PC-9 (cell line): ENCODE data around the gene ZNF780A. TPM values are rescaled to one million over a fixed set of nuclear protein-coding genes. Genes with fewer than 3 reads are reported as not detected.

Experiments used
- BruUV-seq: library from RNA; stranded (reverse); fragments of 400-500 nt; replicated peaks from 2 replicates; lab custom pipeline; 2021; lab: Mats Ljungman, UMichigan
- CTCF ChIA-PET: fragments of 300-600 bp; sonication (Branson Sonifier 250); formaldehyde crosslinking; loops from one replicate; lab custom pipeline; 2022; ENCODE audit warnings: antibody characterized with exemption; lab: Charles Lee
- POLR2A ChIA-PET: fragments of 300-600 bp; sonication (Branson Sonifier 250); formaldehyde crosslinking; loops from one replicate; lab custom pipeline; 2022; ENCODE audit warnings: antibody characterized with exemption; ENCODE audit not compliant: unreplicated experiment; lab: Charles Lee
- DNase-seq, 2 experiments: peaks; one replicate each; pipeline versions ENCODE4 v3.0.0 to v3.0.0-alpha.2; 2015 to 2022; ENCODE audit warnings: mixed read lengths in 1 of 2
- H2AFZ ChIP-seq: fragments of 200-600 bp; sonication (generic); 2 replicates; pipeline ENCODE4 v1.8.1; 2017; ENCODE audit warnings: antibody characterized with exemption
- H3F3A ChIP-seq: fragments of 200-600 bp; sonication (generic); 2 replicates; pipeline ENCODE4 v1.8.1; 2017; ENCODE audit warnings: antibody characterized with exemption, mild to moderate bottlenecking, low read depth; ENCODE audit not compliant: insufficient read depth
- H3K27ac ChIP-seq: fragments of 200-600 bp; sonication (generic); 2 replicates; pipeline ENCODE4 v1.6.1; 2016; ENCODE audit warnings: mixed run types
- H3K27me3 ChIP-seq: fragments of 200-600 bp; sonication (generic); 2 replicates; pipeline ENCODE4 v1.6.1; 2016; ENCODE audit warnings: low read depth, mixed run types; ENCODE audit not compliant: insufficient read depth
- H3K36me3 ChIP-seq: fragments of 200-600 bp; sonication (generic); 2 replicates; pipeline ENCODE4 v1.6.1; 2016; ENCODE audit warnings: low read depth, mixed run types
- H3K4me1 ChIP-seq: fragments of 200-600 bp; sonication (generic); replicated peaks from 2 replicates; pipeline ENCODE4 v1.6.1; 2016; ENCODE audit warnings: mixed run types; ENCODE audit not compliant: insufficient read depth
- H3K4me2 ChIP-seq: fragments of 200-600 bp; sonication (generic); 2 replicates; pipeline ENCODE4 v1.6.1; 2017; ENCODE audit warnings: mixed run types
- H3K4me3 ChIP-seq: fragments of 200-600 bp; sonication (generic); 2 replicates; pipeline ENCODE4 v1.6.1; 2016; ENCODE audit warnings: mixed run types
- H3K79me2 ChIP-seq: fragments of 200-600 bp; sonication (generic); 2 replicates; pipeline ENCODE4 v1.6.1; 2017; ENCODE audit warnings: low read depth, mixed run types
- H3K9me2 ChIP-seq: fragments of 200-600 bp; sonication (generic); 2 replicates; pipeline ENCODE4 v1.8.1; 2017; ENCODE audit warnings: mild to moderate bottlenecking; ENCODE audit not compliant: insufficient read depth
- H3K9me3 ChIP-seq: fragments of 200-600 bp; sonication (generic); 2 replicates; pipeline ENCODE4 v1.8.1; 2016; ENCODE audit warnings: low read depth; ENCODE audit not compliant: insufficient read depth
- H4K20me1 ChIP-seq: fragments of 200-600 bp; sonication (generic); 2 replicates; pipeline ENCODE4 v1.8.1; 2017; ENCODE audit not compliant: insufficient read depth
- EZH2 ChIP-seq: fragments of 200-600 bp; sonication (generic); IDR thresholded peaks from 2 replicates; pipeline ENCODE4 v1.8.0; 2017; ENCODE audit warnings: antibody characterized with exemption, low read depth
- intact Hi-C: fragments of 100-400 bp; cut with micrococcal nuclease; formaldehyde crosslinking; loops from one replicate; pipeline ENCODE4 v1.10.0; 2022; ENCODE audit not compliant: unreplicated experiment
- total RNA-seq: library from RNA; stranded (reverse); gene quantifications from 2 replicates; pipeline ENCODE4 v1.2.3, GENCODE V29; 2021
- TF ChIP-seq, protein P1 (sequence below): fragments of 200-600 bp; sonication (generic); conservative IDR thresholded peaks from 2 replicates; pipeline ENCODE4 v1.6.1; 2017; ENCODE audit warnings: mixed run types, antibody characterized with exemption, mild to moderate bottlenecking, moderate library complexity

ZNF780A gene
- total RNA-seq, 1 experiment from 2014 or later, result 15.5 TPM

DNA sequence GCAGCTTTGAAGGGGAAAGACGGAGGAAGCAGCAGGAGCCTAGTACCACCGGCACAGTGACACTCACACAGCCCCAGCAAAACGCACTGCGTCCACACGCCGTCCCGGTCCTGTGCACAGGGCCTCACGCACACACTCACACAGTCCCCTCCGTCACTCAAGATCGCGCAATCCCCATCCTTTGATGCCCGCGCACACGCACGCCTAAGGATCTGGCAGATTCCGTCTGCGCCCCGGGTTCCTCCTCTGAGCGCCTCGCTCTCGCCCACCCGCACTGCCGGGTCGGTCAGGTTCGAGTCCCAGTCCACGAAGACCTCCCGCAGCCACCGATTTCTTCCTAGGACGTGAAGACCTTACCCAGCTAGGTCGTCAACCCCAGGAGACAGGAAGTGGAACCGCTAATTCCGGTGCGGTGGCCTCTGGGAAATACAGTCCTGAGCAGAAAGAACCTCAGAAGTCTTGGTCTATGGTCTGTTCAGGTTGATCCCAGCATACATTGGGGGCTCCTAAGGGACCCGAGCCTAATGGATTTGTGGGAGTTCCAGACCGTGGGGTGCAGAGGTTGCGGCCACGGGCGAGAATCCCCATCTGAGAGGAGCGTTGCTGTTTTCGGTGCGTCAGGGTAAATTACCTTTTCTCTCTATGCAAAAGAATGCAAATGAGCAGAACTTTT, 34.8 kb downstream of the ZNF780A start, which contains the start of gene ZNF780B:
Gene ZNF780B (minus strand): TSS at position 400 of the 673 bp plus-strand sequence. CDS start 5,899 bp downstream, outside the sequence.
- Histone ChIP-seq H3K27me3 (no peaks in the 10 kb centered on the region), H3F3A (no peaks in the 10 kb centered on the region), H4K20me1 (no peaks in the 10 kb centered on the region), H3K4me2 (peak within 1 kb of the TSS; percentile 85), H3K36me3 (peaks cover 3% of the 10 kb centered on the region; the same call in 1 of the 2 replicates), H3K9me3 (peaks cover 34% of the 10 kb centered on the region), H3K4me3 (peak within 1 kb of the TSS; percentile 77), H2AFZ (peak within 1 kb of the TSS; percentile 96), H3K27ac (no peak within 1 kb of the TSS), H3K4me1 (no peaks in the 10 kb centered on the region; the same call in 1 of the 2 replicates), H3K79me2 (peaks cover 7% of the 10 kb centered on the region; the same call in 1 of the 2 replicates), H3K9me2 (no peaks in the 10 kb centered on the region)
- CTCF ChIA-PET, result no interaction called here
- TF ChIP-seq, protein P1, sequence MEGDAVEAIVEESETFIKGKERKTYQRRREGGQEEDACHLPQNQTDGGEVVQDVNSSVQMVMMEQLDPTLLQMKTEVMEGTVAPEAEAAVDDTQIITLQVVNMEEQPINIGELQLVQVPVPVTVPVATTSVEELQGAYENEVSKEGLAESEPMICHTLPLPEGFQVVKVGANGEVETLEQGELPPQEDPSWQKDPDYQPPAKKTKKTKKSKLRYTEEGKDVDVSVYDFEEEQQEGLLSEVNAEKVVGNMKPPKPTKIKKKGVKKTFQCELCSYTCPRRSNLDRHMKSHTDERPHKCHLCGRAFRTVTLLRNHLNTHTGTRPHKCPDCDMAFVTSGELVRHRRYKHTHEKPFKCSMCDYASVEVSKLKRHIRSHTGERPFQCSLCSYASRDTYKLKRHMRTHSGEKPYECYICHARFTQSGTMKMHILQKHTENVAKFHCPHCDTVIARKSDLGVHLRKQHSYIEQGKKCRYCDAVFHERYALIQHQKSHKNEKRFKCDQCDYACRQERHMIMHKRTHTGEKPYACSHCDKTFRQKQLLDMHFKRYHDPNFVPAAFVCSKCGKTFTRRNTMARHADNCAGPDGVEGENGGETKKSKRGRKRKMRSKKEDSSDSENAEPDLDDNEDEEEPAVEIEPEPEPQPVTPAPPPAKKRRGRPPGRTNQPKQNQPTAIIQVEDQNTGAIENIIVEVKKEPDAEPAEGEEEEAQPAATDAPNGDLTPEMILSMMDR, result no peak
- no peak for TF ChIP-seq EZH2
- intact Hi-C loops, result no loop called here
- BruUV-seq, result no TSS peak
- POLR2A ChIA-PET, result interaction anchor here (0.8 kb wide), 1 partner anchor 25 kb away, joined by 5 read pairs; no protein-coding TSS in a partner anchor
- peak in 1 of 2 experiments; percentile 39 for DNase-seq

DNA sequence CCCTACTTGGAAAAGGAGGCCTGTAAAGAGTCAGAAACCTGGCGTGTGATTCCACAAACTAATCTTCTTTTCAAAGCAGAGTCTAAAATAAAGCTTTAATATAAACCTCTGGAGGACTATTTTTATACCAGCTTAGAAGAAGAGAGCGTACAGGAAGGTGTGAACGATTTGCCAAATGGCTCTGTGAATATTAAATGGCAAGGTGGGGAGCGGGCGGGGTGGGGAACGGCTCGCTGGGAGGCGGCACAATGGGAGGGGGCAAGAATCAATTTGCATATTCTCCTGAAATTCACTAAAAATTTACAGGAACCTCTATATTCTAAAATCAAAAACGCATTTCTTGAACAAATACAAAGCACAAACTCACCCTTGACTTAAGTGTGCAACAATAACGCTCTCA, 35.7 kb downstream of the ZNF780A start:
- peaks cover 32% of the 10 kb centered on the region for H3K9me3 ChIP-seq

DNA sequence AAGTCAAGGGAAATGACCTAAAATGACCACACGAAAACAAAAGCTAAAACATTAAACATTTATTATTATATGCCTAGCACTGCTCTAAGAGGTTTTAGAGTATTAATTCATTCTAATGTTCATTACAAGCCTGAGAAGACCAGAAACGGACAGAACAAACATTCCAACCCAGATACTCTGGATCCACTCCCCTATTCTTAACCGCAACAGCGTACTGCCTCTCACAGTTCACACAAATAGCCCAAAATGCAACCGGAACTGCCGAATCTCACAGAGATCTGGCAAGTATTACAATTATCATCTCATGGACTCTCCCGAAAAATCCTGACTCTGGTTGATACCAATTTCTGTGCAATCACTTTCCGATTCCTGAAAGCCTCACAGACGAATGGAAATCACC, 36.1 kb downstream of the ZNF780A start:
- Histone ChIP-seq H3K4me3 (no peak overlapping the region; the same call in 1 of the 2 replicates), H3K27me3 (no peaks in the 10 kb centered on the region), H3F3A (no peaks in the 10 kb centered on the region), H3K4me2 (peak overlapping the region; percentile 85; the same call in 1 of the 2 replicates), H3K36me3 (peaks cover 3% of the 10 kb centered on the region; the same call in 1 of the 2 replicates), H4K20me1 (no peaks in the 10 kb centered on the region), H3K4me1 (no peaks in the 10 kb centered on the region; the same call in 1 of the 2 replicates), H3K9me3 (peaks cover 28% of the 10 kb centered on the region), H3K27ac (no peak overlapping the region), H3K9me2 (no peaks in the 10 kb centered on the region), H2AFZ (no peak overlapping the region), H3K79me2 (peaks cover 7% of the 10 kb centered on the region; the same call in 1 of the 2 replicates)
- BruUV-seq, result no TSS peak
- TF ChIP-seq, protein P1, result no peak
- no peak for TF ChIP-seq EZH2
- ChIA-PET CTCF (no interaction called here), POLR2A (no interaction called here)
- intact Hi-C loops, result no loop called here
- no peak for DNase-seq

More for the DNA sequence above, 35.7 kb downstream of the ZNF780A start:
- no peak for DNase-seq
- Histone ChIP-seq H3K4me2 (peak overlapping the region; percentile 85), H3K79me2 (peaks cover 7% of the 10 kb centered on the region; the same call in 1 of the 2 replicates), H3F3A (no peaks in the 10 kb centered on the region), H3K36me3 (peaks cover 3% of the 10 kb centered on the region; the same call in 1 of the 2 replicates), H2AFZ (peak overlapping the region; percentile 96), H3K4me3 (peak overlapping the region; percentile 77), H4K20me1 (no peaks in the 10 kb centered on the region), H3K4me1 (no peaks in the 10 kb centered on the region; the same call in 1 of the 2 replicates), H3K27ac (no peak overlapping the region), H3K9me2 (no peaks in the 10 kb centered on the region), H3K27me3 (no peaks in the 10 kb centered on the region)
- ChIA-PET CTCF (no interaction called here), POLR2A (no interaction called here)
- intact Hi-C loops, result no loop called here
- no TSS peak for BruUV-seq
- no peak for TF ChIP-seq EZH2
- TF ChIP-seq, protein P1, result no peak
